HG03439 (cell line): ENCODE data around the gene AKAP6.
"Not testable (repeated sequence)": the region's sequence is repeated elsewhere in the genome, so short reads cannot be mapped to it uniquely, and the experiment has no call there.

Experiments
- ATAC-seq: cut with Tn5 transposase; IDR thresholded peaks from one replicate; pipeline ENCODE4 v1.9.1; 2021; ENCODE audit warnings: mild to moderate bottlenecking, moderate library complexity; ENCODE audit not compliant: unreplicated experiment

The AKAP6 gene

GRCh38 chr14:32786886-32787285 lies 457.8 kb downstream of the AKAP6 start:
- no peak for ATAC-seq

- ATAC-seq = not testable (repeated sequence)
Measured at GRCh38 chr14:32793033-32793432, 463.9 kb downstream of the AKAP6 start.

- no peak for ATAC-seq
Measured at GRCh38 chr14:32800320-32800719, 471.2 kb downstream of the AKAP6 start.

GRCh38 chr14:32802295-32802694 lies 473.2 kb downstream of the AKAP6 start:
- no peak for ATAC-seq

- no peak for ATAC-seq
Measured at GRCh38 chr14:32805979-32806378, 476.9 kb downstream of the AKAP6 start.

- ATAC-seq = no peak
Measured at GRCh38 chr14:32808644-32809043, 479.5 kb downstream of the AKAP6 start.

- ATAC-seq = no peak
Measured at GRCh38 chr14:32809255-32809654, 480.2 kb downstream of the AKAP6 start.

GRCh38 chr14:32813401-32813800 lies 484.3 kb downstream of the AKAP6 start:
- ATAC-seq = no peak

- no peak for ATAC-seq
Measured at GRCh38 chr14:32814721-32815120, 485.6 kb downstream of the AKAP6 start.

GRCh38 chr14:32816588-32816987 lies 487.5 kb downstream of the AKAP6 start:
- ATAC-seq = no peak

GRCh38 chr14:32817780-32818179 lies 488.7 kb downstream of the AKAP6 start:
- ATAC-seq = no peak

GRCh38 chr14:32818581-32818980 lies 489.5 kb downstream of the AKAP6 start:
- ATAC-seq = no peak

GRCh38 chr14:32820181-32820580 lies 491.1 kb downstream of the AKAP6 start:
- no peak for ATAC-seq

- no peak for ATAC-seq
Measured at GRCh38 chr14:32820682-32821081, 491.6 kb downstream of the AKAP6 start.

- no peak for ATAC-seq
Measured at GRCh38 chr14:32821964-32822653, 493.0 kb downstream of the AKAP6 start.

- no peak for ATAC-seq
Measured at GRCh38 chr14:32823706-32824105, 494.6 kb downstream of the AKAP6 start.

- no peak for ATAC-seq
Measured at GRCh38 chr14:32824195-32824594, 495.1 kb downstream of the AKAP6 start.

GRCh38 chr14:32825058-32825457 lies 496.0 kb downstream of the AKAP6 start:
- no peak for ATAC-seq

GRCh38 chr14:32826404-32827082 lies 497.4 kb downstream of the AKAP6 start:
- ATAC-seq = no peak

GRCh38 chr14:32827514-32827913 lies 498.4 kb downstream of the AKAP6 start:
- ATAC-seq = no peak

- no peak for ATAC-seq
Measured at GRCh38 chr14:32835924-32836323, 506.8 kb downstream of the AKAP6 start.

- ATAC-seq = no peak
Measured at GRCh38 chr14:32841698-32842097, 512.6 kb downstream of the AKAP6 start.
